ENCODE results near the gene MLC1.

- TF ChIP-seq, protein P1, sequence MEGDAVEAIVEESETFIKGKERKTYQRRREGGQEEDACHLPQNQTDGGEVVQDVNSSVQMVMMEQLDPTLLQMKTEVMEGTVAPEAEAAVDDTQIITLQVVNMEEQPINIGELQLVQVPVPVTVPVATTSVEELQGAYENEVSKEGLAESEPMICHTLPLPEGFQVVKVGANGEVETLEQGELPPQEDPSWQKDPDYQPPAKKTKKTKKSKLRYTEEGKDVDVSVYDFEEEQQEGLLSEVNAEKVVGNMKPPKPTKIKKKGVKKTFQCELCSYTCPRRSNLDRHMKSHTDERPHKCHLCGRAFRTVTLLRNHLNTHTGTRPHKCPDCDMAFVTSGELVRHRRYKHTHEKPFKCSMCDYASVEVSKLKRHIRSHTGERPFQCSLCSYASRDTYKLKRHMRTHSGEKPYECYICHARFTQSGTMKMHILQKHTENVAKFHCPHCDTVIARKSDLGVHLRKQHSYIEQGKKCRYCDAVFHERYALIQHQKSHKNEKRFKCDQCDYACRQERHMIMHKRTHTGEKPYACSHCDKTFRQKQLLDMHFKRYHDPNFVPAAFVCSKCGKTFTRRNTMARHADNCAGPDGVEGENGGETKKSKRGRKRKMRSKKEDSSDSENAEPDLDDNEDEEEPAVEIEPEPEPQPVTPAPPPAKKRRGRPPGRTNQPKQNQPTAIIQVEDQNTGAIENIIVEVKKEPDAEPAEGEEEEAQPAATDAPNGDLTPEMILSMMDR (IDR thresholded peaks at IDR 0.05), result no peak
- TF ChIP-seq POLR2A (IDR thresholded peaks at IDR 0.05), result no peak
Measured at GRCh38 chr22:50070366-50070765, 14.9 kb downstream of the MLC1 start.
